GM12891 (cell line): ENCODE measurements around the gene PRKCB.

ENCODE experiments used
- PAX5 ChIP-seq: IDR thresholded peaks from 2 replicates; pipeline ENCODE4 v1.6.1; 2011; ENCODE audit warnings: low read length, moderate library complexity, mild to moderate bottlenecking; ENCODE audit not compliant: insufficient read depth, severe bottlenecking
- POLR2A ChIP-seq: IDR thresholded peaks from 2 replicates; pipeline ENCODE4 v1.6.1; 2011; ENCODE audit warnings: low read depth, low read length, control low read depth
- POLR2AphosphoS5 ChIP-seq: IDR thresholded peaks from 2 replicates; pipeline ENCODE4 v1.6.1; 2011; ENCODE audit warnings: low read depth, low read length, control low read depth
- TAF1 ChIP-seq: IDR thresholded peaks from 2 replicates; pipeline ENCODE4 v1.6.1; 2011; ENCODE audit warnings: low read depth, low read length, control low read depth

DNA sequence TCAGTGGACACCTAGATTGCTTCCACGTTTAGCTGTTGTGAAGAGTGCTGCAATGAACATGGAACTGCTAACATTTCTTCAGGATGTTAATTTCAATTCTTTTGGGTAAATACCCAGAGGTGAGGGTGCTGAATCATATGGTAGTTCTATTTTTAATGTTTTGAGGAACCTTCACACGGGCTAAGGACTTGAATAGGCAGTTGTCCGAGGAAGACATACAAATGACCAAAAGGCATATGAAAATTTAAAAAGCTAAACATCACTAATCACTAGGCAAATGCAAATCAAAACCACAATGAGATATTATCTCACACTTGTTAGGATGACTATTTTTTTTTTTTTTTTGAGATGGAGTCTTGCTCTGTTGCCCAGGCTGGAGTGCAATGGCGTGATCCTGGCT lies 173.3 kb downstream of the PRKCB start:
- TF ChIP-seq POLR2A: no peak
- TF ChIP-seq TAF1: no peak
- no peak for TF ChIP-seq PAX5
- no peak for TF ChIP-seq POLR2AphosphoS5
